C1 segment of cervical spinal cord (tissue), 14 donors: ENCODE results near the gene FBLN2.

ENCODE experiments used
- DNase-seq, 14 donors: peaks; one replicate each; lab custom pipeline; 2025; lab: John Stamatoyannopoulos, UW

The FBLN2 gene

DNA sequence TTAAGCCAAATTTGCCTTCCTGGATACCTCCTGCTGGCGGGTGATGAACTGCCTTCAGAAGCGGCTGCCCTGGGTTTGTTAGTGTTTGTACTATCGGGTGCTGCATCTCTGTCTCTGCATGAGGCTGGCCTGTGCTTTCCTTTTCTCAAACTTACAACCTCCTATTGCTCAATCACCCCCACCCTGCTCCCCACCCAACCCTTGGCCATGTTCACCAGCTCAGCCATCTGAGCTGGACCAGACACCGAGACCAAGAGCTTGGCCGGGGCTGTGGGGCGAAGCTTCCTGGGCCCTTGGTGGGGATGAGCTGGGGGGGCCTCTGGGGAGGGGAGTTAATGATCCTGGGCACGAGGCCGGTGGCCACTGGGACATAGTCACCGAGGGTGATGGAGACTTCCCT lies 16.8 kb upstream of the FBLN2 start:
- no peak for DNase-seq

DNA sequence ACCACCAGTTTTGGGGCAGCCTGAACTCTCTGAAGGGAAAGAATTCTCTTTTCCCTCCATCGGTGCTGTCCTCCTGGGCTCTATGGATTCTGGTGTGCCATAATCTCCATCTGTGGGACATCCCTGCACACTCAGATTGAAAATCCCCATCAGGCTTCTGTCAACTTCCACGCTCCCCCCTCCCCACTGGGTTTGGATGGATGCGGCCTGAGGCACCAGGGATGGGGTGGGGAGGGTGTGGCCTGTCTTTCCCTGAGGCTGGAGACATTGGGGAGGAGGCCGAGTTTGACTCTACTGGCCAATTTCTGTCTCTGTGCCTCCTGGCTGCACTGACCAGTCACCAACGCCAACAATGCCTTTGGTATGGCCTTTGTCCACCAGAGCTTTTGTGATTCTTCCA lies 16.3 kb upstream of the FBLN2 start:
- DNase-seq: no peak

DNA sequence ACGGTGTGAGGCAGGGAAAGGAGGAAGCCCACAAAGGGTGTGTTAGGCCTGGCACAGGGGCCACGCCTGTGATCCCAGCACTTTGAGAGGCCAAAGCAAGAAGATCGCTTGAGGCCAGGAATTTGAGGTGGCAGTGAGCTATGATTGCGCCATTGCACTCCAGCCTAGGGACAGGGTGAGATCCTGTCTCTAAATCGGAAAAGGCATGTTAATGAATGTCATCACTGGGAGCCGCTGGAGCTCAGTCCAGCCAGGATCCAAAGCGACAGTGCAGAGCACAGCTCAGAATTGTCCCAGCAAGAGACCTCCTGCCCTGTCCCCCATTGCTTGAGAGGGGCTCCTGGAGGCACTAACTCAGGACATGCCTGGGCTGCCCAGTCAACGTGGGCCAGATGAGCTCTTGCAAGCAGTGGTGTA lies 15.0 kb upstream of the FBLN2 start:
- no peak for DNase-seq

DNA sequence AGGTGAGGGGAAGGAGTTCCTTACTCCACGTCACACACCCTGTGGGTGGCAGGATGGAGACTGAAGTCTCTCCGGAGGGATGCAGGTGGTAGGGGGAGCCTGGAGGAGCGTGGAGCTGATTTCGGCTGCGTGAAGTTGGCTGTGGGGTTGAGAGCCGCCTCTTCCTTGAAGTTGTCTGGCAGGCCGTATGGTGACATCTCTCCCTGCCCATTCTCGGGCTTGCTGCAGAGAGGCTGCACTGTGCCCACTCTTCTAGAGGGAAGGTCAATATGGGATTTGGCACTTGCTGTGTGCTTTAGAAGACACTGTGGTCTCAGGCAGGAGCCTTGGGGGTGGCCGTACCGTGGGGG lies 13.4 kb upstream of the FBLN2 start:
- DNase-seq: peak in 1 of 14 donors; percentile 42

DNA sequence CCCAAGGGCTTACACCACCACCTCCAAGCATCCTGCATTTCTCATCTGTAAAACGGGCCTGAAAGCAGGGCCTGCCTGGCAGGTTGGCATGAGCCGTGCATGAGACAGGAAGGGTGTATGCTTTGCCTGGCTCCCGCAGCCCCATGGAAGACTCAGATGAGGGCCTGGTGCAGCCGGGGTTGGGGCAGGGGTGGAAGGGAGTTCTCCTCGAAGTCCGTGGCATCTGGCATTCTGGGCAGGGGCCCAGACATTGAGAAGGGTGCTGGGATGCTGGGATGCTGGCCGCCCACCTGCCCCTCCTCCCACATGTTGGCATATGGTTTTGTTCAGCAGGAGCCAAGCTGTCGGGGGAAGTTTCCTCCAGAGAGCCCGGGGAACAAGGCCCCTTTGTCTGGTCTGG lies 13.0 kb upstream of the FBLN2 start:
- peak in 3 of 14 donors; percentile 21 to 61 (median 24) for DNase-seq

DNA sequence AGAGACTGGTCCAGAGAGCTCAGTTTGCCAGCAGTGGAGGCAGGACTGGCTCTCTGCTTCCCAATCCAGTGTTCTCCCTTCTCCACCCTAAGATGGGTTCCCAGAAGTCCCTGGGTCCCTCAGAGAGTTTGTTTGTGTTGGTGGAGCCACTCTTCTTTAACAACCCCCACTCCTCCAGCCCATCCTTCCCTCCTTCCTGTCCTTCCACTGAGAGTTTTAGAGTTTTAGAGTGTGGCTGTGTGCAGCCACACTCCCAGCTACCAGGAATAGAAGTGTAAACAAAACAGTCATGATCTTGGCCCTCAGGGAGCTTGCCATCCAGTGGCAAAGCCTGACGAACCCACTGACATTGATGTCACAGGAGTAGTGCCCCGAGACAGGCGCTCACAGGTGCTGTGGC lies 12.5 kb upstream of the FBLN2 start:
- no peak for DNase-seq

DNA sequence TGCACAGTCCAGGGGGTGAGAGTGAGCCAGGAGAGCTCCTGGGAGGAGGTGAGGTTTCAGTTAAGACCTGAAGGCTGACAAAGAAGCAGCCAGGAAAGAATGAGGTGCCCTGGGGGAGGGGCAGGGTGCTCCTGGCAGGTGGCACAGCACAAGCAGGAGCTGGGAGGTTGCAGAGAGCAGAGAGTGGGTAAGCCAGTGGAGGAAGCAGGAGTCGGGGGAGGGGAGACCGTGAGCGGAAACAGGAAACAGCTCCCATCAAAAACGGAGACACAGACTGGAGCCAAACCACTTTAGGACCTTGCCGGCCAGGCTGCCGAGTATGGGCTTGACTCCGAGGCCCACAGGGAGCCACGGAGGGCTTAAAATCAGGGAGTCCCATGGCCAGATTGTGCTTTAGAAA lies 12.1 kb upstream of the FBLN2 start:
- no peak for DNase-seq

DNA sequence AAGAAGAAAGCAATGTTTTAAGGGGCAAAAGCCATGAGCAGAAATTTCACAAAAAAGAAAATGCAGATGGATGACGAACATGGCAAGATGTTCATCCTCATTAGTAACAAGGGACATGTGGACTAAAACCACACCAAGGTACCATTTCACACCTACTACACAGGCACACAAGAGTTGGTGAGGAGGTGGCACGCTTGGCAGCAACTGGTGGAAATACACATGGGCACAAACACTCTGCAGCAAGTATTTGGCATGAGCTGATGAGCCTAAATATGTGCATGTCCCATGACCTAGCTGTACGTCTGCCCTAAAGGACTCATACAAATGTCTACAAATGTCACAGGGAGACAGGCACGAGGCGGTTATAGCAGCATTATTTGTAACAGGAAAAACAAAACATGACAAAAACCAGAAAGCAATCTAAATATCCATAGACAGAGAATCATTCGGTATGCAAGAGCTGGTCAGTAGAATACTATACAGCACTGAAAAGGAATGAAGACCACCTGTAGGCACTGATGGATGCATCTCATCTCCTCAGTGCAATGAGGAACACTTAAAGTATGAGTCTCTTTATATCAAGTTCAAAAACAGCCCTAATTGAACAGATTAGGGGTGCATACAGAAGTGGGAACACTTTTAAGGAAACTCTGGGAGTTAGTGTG lies 11.5 kb upstream of the FBLN2 start:
- no peak for DNase-seq

DNA sequence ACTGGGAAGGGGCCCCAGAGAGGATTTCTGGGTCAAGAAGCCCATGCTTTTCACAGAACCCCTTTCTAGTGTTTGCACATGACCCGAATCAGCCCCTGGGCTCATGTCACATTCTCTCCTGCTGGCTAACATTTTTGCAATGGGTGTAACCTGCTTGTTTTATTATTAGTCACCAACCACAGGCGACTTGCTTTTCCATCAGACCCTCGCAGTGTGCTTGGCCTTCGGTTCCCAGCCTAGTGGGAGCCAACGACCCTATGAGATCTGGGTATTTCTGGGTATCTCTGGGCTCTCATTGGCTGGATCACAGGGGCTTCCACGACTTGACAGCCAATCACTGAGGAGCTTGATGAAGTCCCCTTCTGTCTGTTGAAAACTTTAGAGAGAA lies 11.0 kb upstream of the FBLN2 start:
- DNase-seq: no peak

DNA sequence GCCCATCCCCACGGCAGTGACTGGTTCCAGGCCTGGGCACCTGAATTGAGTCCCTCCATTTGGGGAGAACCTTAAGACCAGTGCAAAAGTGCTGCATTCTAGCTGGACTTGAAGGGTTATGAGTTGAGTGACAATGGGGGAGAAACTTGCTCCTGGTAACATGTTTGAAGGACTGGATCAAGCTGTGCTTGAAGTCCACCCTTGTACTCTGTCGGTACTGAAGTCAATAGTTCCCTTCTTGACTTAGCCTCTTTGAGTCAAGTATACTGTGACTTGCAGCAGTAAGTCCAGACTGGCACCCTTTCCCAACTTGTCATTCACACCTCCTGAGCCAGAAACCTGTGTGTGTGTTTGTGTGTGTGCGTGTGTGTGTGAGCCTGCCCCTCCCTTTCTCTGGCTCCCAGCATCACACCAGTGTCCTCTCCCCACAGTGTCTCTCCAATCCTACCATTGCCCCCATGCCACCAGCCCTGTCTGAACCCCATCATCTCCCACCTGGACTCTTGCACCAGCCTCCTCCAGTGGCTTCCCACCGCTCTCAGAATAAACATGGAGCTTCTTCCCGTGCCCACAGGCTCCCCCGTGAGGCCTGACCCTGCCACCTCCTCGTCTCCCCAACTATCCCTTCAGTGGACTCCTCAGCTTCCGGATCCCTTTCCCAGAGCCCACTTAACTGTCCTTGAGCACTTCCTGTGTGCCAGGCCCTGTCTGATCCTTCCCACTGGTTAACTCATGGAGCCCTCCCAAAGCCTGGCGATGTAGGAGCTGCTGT lies 10.2 kb upstream of the FBLN2 start:
- DNase-seq: no peak

DNA sequence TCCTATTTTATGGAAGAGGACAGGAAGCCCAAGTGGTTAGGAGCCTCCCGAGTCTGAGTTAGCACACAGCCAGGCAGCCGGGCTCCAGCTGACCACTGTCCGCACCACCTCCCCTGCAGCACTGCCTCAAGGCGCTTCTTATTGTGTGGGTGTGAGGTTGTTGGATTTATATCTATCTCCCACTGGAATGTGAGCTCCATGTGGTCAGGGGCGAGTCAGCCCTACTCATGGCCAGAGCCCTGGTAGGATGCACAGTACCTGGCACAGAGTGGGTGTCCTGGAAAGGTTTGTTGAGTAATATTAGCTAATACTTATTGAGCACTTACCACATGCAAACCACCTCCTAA lies 9.7 kb upstream of the FBLN2 start:
- DNase-seq: no peak

DNA sequence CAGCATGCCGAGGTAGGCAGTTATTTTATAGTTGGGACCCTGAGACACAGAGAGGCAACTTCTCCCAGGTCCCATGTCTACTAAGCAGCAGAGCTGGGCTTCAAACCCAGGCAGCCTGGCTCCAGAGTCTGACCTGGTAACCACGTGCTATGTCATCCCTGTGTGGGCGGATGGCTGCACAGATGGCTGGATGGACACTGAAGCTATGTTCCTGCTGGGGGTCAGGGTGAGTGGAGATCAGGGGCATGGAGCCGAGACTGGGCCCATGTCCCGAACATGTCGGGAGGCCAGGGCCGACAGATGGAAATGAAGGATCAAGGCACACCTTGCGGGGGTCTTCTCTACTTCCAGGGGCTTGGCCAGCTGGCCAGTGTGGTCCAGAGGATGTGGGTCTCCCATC lies 9.3 kb upstream of the FBLN2 start:
- peak in 2 of 14 donors; percentile 41 to 93 for DNase-seq

DNA sequence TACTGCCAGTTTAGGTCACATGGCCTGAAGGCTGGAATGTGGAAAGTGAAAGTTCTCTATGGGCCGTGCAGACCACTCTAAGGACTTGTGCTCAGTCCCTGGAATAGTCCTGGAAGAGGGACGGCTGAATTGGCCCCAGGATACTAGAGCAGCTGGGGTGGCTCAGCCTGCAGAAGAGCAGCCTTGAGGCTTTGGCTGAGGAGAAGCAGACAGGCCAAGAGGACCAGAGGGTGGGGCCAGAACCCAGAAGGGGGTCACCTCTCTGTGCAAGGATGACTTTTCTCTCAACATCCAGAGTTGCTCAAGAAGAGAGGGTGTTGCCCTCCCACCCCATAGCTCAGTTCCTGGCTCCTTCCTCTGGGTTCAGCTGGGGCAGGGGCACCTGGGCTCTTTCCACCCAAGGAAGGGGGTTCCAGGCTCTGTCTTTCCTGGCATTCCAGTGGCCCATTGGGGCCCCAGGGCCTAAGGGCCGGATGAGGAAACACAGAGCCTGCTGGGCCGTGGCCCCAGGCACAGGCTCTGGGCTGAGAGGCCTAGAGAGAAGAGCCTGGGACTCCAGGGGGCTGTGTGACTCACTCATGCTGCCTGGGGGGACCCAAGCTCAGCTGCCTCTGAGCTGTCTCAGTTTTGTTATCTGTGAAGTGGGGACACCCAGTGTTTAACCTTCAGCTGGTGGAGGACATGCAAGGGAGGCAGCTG lies 8.5 kb upstream of the FBLN2 start:
- DNase-seq: no peak

DNA sequence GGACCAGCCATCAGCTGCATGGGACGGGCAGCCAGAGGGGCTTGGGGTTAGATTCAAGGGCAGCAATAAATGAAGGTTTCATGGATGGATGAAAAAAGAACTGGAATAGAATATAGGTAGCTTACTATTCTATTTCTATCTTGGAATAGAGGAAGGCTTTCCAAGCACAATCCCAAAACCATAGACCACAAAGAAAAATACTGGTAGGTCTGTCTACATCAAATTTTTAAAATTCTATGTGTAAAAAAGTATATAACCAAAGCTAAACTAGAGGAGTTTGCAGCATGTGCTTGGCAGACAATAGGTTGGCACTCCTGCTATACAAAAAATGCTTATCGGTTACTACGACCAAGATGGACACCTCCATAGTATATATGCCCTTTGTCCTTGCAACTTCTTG lies 7.2 kb upstream of the FBLN2 start:
- no peak for DNase-seq

DNA sequence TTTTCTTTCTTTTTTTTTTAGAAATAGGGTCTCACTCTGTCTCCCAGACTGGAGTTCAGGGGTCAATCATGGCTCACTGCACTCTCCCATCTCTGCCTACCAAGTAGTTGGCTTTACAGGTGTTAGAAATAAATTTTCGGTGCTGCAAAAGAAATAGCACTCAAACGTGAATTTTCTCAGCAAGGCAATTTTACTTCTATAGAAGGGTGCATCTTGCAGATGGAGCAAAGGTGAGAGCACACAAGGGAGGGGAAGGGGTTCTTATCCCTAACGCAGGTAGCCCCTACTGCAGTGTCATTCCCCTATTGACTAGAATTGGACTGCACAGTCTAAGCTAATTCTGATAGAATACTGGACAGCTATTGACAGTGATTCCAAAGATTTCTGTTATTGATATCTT lies 6.8 kb upstream of the FBLN2 start:
- DNase-seq: no peak

DNA sequence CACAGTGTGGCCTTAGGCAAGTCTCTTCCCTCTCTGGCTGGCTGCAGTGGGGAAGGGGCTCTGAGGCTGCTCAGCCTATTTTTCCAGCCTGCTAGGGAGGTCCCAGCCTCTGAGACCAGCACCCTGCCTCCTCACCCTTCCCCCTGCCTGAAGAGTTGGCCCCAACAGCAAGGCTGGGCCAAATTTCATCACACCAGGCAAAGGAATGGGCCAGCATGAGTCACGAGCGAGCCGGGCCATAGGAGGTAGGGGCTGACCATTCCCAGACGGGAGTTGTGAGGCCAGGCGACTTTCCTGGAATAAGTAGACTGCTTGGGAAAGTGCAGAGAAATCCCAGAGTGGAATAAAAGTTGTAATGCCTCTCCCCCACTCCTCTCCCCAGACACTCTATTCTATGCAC lies 5.7 kb upstream of the FBLN2 start:
- no peak for DNase-seq

DNA sequence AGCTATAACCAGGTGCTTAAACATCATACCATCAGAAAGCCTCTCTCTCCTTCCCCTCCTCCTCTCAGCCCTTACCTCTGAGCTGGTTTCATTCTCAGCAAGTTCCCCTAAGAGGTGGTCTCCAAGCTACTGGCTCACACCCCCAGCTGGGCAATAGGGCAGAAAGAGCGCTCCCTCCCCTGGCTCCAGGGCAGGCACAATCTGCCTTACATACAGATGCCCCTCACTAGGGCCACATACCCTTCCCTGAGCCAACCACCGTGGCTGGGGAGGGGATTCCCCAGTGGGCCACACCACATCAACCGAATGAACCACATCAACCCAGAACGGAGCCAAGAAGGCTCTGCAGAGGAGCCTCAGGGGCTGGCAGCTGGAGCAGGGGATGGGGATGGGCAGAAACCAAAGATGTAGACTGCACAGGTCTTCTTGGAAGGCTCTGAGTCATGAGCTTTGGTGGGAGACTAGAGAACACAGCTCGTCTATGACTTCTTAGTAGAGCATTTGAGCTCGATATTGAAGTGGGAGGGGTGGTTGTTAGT lies 4.6 kb upstream of the FBLN2 start:
- DNase-seq: no peak

DNA sequence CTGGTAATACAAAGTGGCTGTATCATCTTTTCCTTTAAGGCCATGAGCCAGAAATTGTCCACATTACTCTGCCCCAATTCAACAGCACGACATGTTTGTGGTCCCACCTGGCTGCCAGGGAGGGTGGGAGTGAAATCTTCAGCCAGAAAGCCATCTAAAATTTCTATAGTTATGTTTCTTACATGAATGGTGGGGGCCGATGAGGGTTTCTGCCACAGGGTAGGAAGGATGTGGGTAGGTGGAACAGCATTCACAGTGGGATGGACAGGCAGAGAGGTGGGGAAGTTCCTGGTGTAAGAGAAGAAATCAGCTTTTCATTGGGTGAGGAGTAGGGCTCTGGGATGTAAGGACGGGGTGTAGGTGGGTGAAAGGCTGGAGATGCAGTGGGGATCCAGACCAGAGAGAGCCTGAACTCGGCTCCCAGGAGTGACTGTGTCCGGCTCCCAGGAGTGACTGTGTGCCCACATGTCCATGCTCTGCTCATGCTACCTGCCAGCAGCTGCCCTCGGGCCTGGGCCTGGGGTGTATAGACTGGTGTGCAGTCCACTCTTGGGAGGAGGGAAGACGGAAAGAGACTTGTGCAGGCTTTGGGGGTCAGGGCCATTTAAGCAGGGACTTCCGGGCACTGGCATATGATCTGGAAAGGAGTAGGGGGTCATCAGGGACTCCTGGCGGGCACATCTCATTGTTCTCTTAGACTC lies 3.8 kb upstream of the FBLN2 start:
- DNase-seq: no peak

DNA sequence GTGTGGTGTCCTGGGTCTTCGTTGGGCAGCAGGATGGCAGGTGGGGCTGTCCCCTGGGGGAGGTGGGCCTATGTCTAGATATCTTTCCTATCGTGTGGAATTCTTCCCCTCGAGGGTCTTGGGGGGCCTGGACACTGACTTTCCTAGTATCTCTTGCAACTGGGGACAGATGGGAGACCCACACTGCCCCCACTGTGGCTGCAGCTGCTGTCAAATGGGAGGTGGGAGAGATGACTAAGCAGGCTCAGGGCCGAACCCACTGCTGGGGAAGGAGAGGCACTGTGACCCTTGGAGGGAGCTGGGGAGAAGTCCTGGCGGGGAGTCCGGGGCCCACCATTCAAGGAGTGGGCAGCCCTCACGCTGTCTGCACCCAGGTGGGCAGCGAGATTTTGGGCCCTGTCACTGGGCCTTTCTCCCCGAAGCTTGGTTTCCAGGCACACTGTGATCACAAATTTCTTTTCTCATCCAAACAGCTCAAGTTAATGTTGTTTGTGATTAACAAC lies 2.9 kb upstream of the FBLN2 start:
- no peak for DNase-seq

DNA sequence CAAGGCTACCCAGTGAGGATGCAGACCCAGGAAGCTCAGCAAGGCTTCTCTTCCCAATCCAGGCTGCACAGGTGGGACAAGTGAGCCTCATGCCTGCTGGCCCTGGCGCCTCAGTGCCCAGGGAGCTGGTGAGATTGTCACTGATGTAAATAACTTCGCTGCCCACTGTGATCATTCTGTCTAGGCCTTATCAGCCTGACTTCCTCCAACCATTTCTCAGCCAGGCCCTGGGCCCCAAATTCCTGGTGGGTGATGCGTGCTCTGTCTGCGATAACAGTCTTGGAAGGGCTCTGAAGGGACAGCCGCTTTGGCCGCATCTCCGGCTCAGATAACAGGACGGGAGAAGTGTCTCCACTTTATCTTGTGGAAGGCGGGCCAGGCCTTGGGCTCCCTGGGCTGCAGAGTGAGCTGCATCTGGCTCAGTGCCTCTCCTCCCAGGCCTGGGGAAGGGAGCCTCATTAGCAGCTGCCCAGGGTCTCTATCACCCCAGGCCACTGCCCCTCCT lies 2.2 kb upstream of the FBLN2 start:
- DNase-seq: no peak

DNA sequence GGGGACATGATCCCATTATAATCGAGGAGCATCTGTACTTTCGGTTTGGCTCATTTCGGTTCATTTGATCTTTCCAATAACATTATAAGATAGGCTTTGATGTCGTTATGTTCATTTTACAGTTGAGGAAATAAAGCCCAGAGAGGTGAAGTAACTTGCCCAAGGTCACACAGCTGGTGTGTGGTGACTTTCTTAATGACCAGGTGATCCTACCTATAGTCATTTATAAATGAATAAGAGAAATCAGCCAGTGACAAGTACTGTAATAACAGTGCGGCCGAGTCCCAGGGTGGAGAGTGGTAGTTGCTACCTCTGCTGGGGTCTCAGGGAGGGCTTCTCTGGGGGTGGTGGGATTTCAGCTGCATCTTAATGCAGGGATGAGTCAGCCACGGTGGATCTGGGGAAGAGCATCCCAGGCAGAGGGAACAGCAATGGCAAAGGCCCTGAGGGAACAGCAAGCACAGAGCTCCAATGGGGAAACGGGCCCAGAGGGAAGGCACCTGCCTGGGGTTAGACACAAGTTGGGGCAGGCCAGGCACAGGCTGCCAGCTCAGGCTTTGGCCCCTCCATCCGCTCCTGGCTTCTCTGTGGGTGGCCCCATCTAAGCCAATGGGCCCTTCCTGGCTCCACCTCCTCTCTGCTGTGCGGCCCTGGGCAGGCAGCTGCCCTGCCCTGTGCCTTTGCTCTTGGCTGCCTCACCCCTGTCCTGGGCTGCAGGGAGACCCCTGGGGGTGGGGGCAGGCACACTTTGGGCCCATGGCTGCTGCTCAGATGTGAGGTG lies 1.1 kb upstream of the FBLN2 start:
- no peak for DNase-seq
